ENCODE data around the gene C14orf132. TPM values are rescaled to one million over a fixed set of nuclear protein-coding genes. Genes with fewer than 3 reads are reported as not detected.

The C14orf132 gene
- total and polyA plus RNA-seq, 2 donors (not counting 1 experiment from before 2014, with no cell fraction given), result 0.30 to 0.85 TPM

- Histone ChIP-seq H3K9me3 (ENCODE audit: control extremely low read depth in 1 of 3, control insufficient read depth in 2 of 3, insufficient read depth in 1 of 3, low read length in 2 of 3) (peaks cover 0 to 3% (median 0%) of the 10 kb centered on the region in 3 donors), H3K4me2 (replicated peaks; ENCODE audit: low read depth, low read length, poor library complexity, severe bottlenecking) (no peak overlapping the region), H2AFZ (ENCODE audit: insufficient read depth, low read depth, low read length, poor library complexity, severe bottlenecking) (no peak overlapping the region), H3K27ac (ENCODE audit: low read length in 2 of 2) (no peak overlapping the region), H3K79me2 (ENCODE audit: control insufficient read depth, insufficient read depth, low read length) (no peaks in the 10 kb centered on the region), H4K20me1 (ENCODE audit: control insufficient read depth, insufficient read depth, low read length, poor library complexity, severe bottlenecking) (no peaks in the 10 kb centered on the region), H3K9ac (ENCODE audit: low read length) (no peak overlapping the region), H3K4me3 (ENCODE audit: control extremely low read depth in 1 of 5, extremely low read depth in 1 of 5, insufficient read depth in 1 of 5, low read depth in 2 of 5, low read length in 4 of 5) (no peak overlapping the region), H3K4me1 (ENCODE audit: control insufficient read depth in 2 of 2, insufficient read depth in 2 of 2, low read length in 2 of 2) (peaks cover 0 to under 1% of the 10 kb centered on the region in 2 donors), H3K27me3 (replicated peaks in 1 of 4; ENCODE audit: control extremely low read depth in 1 of 4, control insufficient read depth in 3 of 4, insufficient read depth in 4 of 4, low read length in 3 of 4) (peaks cover 0 to 28% (median 6%) of the 10 kb centered on the region in 4 experiments), H3K36me3 (replicated peaks in 1 of 2; ENCODE audit: control extremely low read depth in 1 of 2, control insufficient read depth in 1 of 2, extremely low read depth in 1 of 2, insufficient read depth in 2 of 2, low read length in 1 of 2) (no peaks in the 10 kb centered on the region)
- CTCF ChIA-PET, result no interaction called here
- no peaks in the 10 kb centered on the region for H3K9me3 Mint-ChIP-seq (ENCODE audit: insufficient read depth)
- ATAC-seq (ENCODE audit: low read depth), result no peak
- TF ChIP-seq EZH2 (IDR thresholded peaks at IDR 0.05; ENCODE audit: borderline replicate concordance, insufficient read depth, low read depth, low read length, poor library complexity, severe bottlenecking), result no peak
- DNase-seq, result no peak
- no peak overlapping the region for H3K4me3 Mint-ChIP-seq
- peaks cover 33% of the 10 kb centered on the region for H3K27me3 Mint-ChIP-seq
- intact Hi-C loops (cut with micrococcal nuclease), result no loop called here
- no peak overlapping the region for H3K27ac Mint-ChIP-seq
- POLR2A ChIA-PET, result no interaction called here
- H3K4me1 Mint-ChIP-seq, result no peaks in the 10 kb centered on the region
Observed at GRCh38 chr14:96047101-96047500, 7.9 kb downstream of the C14orf132 start.

GRCh38 chr14:96049932-96050331, 10.8 kb downstream of the C14orf132 start:
- H3K36me3 ChIP-seq (replicated peaks in 1 of 2; ENCODE audit: control extremely low read depth in 1 of 2, control insufficient read depth in 1 of 2, extremely low read depth in 1 of 2, insufficient read depth in 2 of 2, low read length in 1 of 2), result no peaks in the 10 kb centered on the region
- H3K27me3 ChIP-seq (replicated peaks in 1 of 4; ENCODE audit: control extremely low read depth in 1 of 4, control insufficient read depth in 3 of 4, insufficient read depth in 4 of 4, low read length in 3 of 4), result peaks cover 0 to 6% (median under 1%) of the 10 kb centered on the region in 4 experiments
- no peaks in the 10 kb centered on the region for H3K4me1 ChIP-seq (ENCODE audit: control insufficient read depth in 2 of 2, insufficient read depth in 2 of 2, low read length in 2 of 2)
- TF ChIP-seq EZH2 (IDR thresholded peaks at IDR 0.05; ENCODE audit: borderline replicate concordance, insufficient read depth, low read depth, low read length, poor library complexity, severe bottlenecking), result no peak
- TF ChIP-seq, protein P1, sequence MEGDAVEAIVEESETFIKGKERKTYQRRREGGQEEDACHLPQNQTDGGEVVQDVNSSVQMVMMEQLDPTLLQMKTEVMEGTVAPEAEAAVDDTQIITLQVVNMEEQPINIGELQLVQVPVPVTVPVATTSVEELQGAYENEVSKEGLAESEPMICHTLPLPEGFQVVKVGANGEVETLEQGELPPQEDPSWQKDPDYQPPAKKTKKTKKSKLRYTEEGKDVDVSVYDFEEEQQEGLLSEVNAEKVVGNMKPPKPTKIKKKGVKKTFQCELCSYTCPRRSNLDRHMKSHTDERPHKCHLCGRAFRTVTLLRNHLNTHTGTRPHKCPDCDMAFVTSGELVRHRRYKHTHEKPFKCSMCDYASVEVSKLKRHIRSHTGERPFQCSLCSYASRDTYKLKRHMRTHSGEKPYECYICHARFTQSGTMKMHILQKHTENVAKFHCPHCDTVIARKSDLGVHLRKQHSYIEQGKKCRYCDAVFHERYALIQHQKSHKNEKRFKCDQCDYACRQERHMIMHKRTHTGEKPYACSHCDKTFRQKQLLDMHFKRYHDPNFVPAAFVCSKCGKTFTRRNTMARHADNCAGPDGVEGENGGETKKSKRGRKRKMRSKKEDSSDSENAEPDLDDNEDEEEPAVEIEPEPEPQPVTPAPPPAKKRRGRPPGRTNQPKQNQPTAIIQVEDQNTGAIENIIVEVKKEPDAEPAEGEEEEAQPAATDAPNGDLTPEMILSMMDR (IDR thresholded peaks at IDR 0.05), result no peak
- Mint-ChIP-seq H3K4me3 (no peak overlapping the region), H3K9me3 (ENCODE audit: insufficient read depth) (no peaks in the 10 kb centered on the region), H3K27me3 (peaks cover 25% of the 10 kb centered on the region), H3K4me1 (no peaks in the 10 kb centered on the region), H3K27ac (no peak overlapping the region)
- no peak overlapping the region for H3K4me2 ChIP-seq (replicated peaks; ENCODE audit: low read depth, low read length, poor library complexity, severe bottlenecking)
- no peak overlapping the region for H2AFZ ChIP-seq (ENCODE audit: insufficient read depth, low read depth, low read length, poor library complexity, severe bottlenecking)
- H3K9me3 ChIP-seq (ENCODE audit: control extremely low read depth in 1 of 3, control insufficient read depth in 2 of 3, insufficient read depth in 1 of 3, low read length in 2 of 3), result peaks cover 0 to 3% (median 0%) of the 10 kb centered on the region in 3 donors
- DNase-seq (no peak), ATAC-seq (ENCODE audit: low read depth) (no peak)
- no peak overlapping the region for H3K9ac ChIP-seq (ENCODE audit: low read length)
- intact Hi-C loops (cut with micrococcal nuclease), result no loop called here
- H4K20me1 ChIP-seq (ENCODE audit: control insufficient read depth, insufficient read depth, low read length, poor library complexity, severe bottlenecking), result no peaks in the 10 kb centered on the region
- no peaks in the 10 kb centered on the region for H3K79me2 ChIP-seq (ENCODE audit: control insufficient read depth, insufficient read depth, low read length)
- H3K27ac ChIP-seq (ENCODE audit: low read length in 2 of 2), result no peak overlapping the region
- H3K4me3 ChIP-seq (ENCODE audit: control extremely low read depth in 1 of 5, extremely low read depth in 1 of 5, insufficient read depth in 1 of 5, low read depth in 2 of 5, low read length in 4 of 5), result no peak overlapping the region
- POLR2A ChIA-PET, result no interaction called here
- CTCF ChIA-PET, result no interaction called here

Data from B cell (primary cell).